HG03565 (cell line): Measurements from ENCODE around the gene LRRTM2.
"Not testable (repeated sequence)": the region's sequence is repeated elsewhere in the genome, so short reads cannot be mapped to it uniquely, and the experiment has no call there.

Experiments used
- ATAC-seq: cut with Tn5 transposase; IDR thresholded peaks from one replicate; pipeline ENCODE4 v1.9.1; 2021; ENCODE audit warnings: mild to moderate bottlenecking, moderate library complexity; ENCODE audit not compliant: unreplicated experiment

Gene LRRTM2

GRCh38 chr5:138874771-138875551 lies at the start of gene LRRTM2:
LRRTM2 (minus strand) TSS chr5:138875335; CDS start chr5:138874911, 424 bp downstream.
- no peak for ATAC-seq

- ATAC-seq, result no peak
These were observed 47.4 kb upstream of the LRRTM2 start for GRCh38 chr5:138922494-138922893.

GRCh38 chr5:138921362-138921761 lies 46.2 kb upstream of the LRRTM2 start:
- not testable (repeated sequence) for ATAC-seq

GRCh38 chr5:138920181-138920580 lies 45.0 kb upstream of the LRRTM2 start:
- ATAC-seq, result no peak

GRCh38 chr5:138918686-138919085 lies 43.6 kb upstream of the LRRTM2 start:
- no peak for ATAC-seq

- no peak for ATAC-seq
These were observed 39.2 kb upstream of the LRRTM2 start for GRCh38 chr5:138914338-138914737.

GRCh38 chr5:138913773-138914172 lies 38.6 kb upstream of the LRRTM2 start:
- no peak for ATAC-seq

GRCh38 chr5:138912093-138912492 lies 37.0 kb upstream of the LRRTM2 start:
- no peak for ATAC-seq

GRCh38 chr5:138911441-138911840 lies 36.3 kb upstream of the LRRTM2 start:
- no peak for ATAC-seq

- no peak for ATAC-seq
These were observed 35.5 kb upstream of the LRRTM2 start for GRCh38 chr5:138910546-138911185.

GRCh38 chr5:138909734-138910133 lies 34.6 kb upstream of the LRRTM2 start:
- no peak for ATAC-seq

- no peak for ATAC-seq
These were observed 30.4 kb upstream of the LRRTM2 start for GRCh38 chr5:138905541-138905940.

GRCh38 chr5:138903130-138903775 lies 28.1 kb upstream of the LRRTM2 start:
- ATAC-seq, result no peak

GRCh38 chr5:138901716-138902115 lies 26.6 kb upstream of the LRRTM2 start:
- ATAC-seq, result no peak

GRCh38 chr5:138900281-138900965 lies 25.3 kb upstream of the LRRTM2 start:
- no peak for ATAC-seq

GRCh38 chr5:138898742-138899141 lies 23.6 kb upstream of the LRRTM2 start:
- ATAC-seq, result no peak

GRCh38 chr5:138898299-138898698 lies 23.2 kb upstream of the LRRTM2 start:
- ATAC-seq, result no peak

GRCh38 chr5:138895918-138896317 lies 20.8 kb upstream of the LRRTM2 start:
- ATAC-seq, result no peak

- no peak for ATAC-seq
These were observed 15.5 kb upstream of the LRRTM2 start for GRCh38 chr5:138890644-138891043.

GRCh38 chr5:138889994-138890393 lies 14.9 kb upstream of the LRRTM2 start:
- ATAC-seq, result no peak

- no peak for ATAC-seq
These were observed 9.4 kb upstream of the LRRTM2 start for GRCh38 chr5:138884554-138884953.
